HFF-Myc (cell line): Measurements from ENCODE around the gene TMCO4.

Experiments
- DNase-seq: peaks from one replicate; pipeline ENCODE4 v3.0.0-alpha.2; 2011; ENCODE audit warnings: low read depth; ENCODE audit errors: extremely low read depth
- H3K4me3 ChIP-seq: replicated peaks from 2 replicates; pipeline ENCODE4 v1.5.1; 2011; ENCODE audit warnings: low read depth, mild to moderate bottlenecking, control low read depth, low read length
- TF ChIP-seq, protein P1 (sequence below): IDR thresholded peaks from 2 replicates; pipeline ENCODE4 v1.5.1; 2012; ENCODE audit warnings: mild to moderate bottlenecking, low read depth, low read length, control low read depth; ENCODE audit errors: missing control alignments

The TMCO4 gene

DNA sequence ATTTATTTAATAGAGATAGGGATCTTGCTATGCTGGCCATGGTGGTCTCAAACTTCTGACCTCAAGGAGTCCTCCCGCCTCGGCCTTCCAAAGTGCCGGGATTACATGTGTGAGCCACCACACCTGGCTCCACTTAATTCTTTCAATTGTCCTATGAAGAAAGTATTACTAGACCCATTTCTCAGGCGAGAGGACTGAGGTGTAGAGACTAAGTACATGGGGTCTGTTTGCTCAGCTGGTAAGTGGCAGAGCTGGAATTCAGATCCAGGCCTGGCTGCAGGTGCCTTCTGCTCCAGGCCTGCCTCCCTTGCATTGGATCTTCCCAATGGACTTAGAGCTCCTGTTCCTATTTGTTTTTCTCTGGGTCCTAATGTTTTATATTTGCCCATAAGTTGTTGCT lies 79.5 kb downstream of the TMCO4 start:
- no peak overlapping the region for H3K4me3 ChIP-seq
- TF ChIP-seq, protein P1, sequence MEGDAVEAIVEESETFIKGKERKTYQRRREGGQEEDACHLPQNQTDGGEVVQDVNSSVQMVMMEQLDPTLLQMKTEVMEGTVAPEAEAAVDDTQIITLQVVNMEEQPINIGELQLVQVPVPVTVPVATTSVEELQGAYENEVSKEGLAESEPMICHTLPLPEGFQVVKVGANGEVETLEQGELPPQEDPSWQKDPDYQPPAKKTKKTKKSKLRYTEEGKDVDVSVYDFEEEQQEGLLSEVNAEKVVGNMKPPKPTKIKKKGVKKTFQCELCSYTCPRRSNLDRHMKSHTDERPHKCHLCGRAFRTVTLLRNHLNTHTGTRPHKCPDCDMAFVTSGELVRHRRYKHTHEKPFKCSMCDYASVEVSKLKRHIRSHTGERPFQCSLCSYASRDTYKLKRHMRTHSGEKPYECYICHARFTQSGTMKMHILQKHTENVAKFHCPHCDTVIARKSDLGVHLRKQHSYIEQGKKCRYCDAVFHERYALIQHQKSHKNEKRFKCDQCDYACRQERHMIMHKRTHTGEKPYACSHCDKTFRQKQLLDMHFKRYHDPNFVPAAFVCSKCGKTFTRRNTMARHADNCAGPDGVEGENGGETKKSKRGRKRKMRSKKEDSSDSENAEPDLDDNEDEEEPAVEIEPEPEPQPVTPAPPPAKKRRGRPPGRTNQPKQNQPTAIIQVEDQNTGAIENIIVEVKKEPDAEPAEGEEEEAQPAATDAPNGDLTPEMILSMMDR = no peak
- DNase-seq = no peak

DNA sequence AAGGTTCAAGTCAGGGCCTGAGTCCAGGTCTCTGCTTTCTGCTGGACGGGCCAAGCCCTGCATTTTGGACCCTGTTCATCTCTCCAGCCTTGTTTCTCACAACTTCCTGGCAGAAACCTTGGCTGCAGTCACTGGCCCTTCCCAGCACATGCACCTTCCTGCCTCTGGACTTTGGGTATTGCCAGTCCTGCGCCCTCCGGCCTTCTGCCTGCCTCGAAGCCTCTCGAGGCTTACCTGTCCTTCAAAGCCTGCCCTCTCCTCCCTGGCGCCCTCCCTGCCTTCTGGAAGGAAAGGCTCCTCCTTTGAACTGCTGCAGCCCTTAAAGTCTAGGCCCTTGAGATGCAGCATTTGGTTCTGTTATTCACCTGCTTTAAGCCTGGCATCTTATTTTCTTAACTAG lies 82.2 kb downstream of the TMCO4 start:
- no peak for DNase-seq
- TF ChIP-seq, protein P1 = no peak
- no peak overlapping the region for H3K4me3 ChIP-seq

DNA sequence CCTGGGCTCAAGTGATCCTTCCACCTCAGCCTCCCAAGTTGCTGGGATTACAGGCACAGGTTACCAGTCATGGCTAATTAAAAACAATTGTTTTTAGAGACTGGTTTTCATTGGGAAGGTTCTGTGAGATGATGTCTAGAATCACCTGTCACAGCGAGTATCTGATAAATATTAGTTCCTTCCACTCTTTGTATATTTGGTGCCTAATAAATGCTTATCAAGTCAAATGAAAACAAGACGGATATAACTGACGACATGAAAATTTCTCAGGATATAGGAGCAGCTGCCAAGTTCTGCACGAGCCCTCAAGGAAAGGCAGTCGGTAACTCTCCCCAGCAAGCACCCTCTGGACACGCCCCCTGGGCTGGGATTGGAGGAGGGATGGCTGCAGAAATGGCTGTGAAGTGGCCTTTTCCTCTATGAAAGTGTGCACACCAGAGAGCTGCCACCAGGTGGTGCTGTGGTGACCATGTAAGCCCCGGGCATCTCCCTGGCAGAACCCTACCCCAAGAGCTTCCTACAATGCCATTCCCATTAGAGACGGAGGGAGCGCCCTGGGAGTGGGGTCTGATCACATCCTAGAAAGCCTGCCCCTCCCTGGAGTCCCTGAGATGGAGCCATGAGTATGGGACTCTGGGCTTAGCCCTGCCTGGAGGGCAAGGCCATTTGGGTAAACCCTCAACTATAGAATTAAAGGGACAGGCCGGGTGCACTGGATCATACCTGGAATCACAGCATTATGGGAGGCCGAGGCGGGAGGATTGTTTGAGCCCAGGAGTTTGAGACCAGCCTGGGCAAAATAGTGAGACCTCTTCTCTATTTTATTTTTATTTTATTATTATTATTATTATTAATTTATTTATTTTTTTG lies 84.1 kb downstream of the TMCO4 start:
- TF ChIP-seq, protein P1 = peak; percentile 91
- DNase-seq = peak; percentile 94
- no peak overlapping the region for H3K4me3 ChIP-seq

DNA sequence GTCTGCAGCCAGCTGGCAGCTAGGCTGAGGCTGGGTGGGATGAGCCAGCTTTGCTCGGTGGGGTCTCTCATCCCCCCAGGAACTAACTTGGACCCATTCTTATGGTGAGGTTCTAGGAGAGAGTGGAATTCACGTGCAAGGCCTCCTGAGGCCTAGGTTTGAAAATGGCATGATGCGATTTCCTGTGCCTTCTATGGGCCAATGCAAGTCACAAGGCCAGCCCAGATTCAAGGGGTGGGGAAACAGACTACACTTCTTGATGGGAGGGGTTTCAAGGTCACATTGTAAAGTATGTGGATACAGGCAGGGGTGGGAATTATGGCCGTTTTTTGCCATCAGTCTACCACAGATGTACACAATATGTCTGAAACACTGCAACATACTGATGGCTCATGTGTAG lies 86.8 kb downstream of the TMCO4 start:
- no peak for DNase-seq
- TF ChIP-seq, protein P1 = no peak
- no peak overlapping the region for H3K4me3 ChIP-seq

DNA sequence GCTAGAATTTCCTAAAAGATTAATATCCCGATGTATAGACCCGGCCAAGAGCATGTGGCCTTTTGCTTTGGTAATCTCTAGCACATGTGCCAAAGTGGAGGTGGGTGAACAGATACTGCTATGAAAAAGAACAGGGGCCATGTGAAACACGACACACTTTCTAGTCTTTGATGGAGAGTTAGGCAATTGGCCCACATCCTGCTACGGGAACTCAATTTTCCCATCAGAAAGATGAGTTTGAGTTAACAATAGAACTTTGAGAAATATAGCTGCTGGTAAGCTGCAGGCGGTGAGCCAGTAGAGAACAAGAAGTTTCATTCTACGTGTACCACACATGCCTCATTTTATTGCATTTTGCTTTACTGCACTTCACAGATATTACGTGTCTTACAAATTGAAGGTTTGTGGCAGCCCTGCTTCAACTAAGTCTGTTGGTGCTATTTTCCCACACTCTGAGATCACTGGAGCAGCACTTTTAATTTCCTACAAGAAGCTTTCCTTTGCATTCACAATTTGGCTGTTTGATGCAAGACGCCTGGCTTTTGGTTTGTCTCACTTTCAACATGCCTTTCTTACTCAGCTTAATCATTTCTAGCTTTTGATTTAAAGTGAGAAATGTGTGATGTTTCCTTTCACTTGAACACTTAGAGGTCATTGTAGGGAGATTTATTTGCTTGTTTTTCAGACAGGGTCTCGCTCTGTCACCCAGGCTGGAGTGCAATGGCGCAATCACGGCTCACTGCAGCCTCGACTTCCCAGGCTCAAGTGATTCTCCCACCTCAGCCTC lies 88.7 kb downstream of the TMCO4 start:
- H3K4me3 ChIP-seq = no peak overlapping the region
- DNase-seq = no peak
- TF ChIP-seq, protein P1 = no peak

DNA sequence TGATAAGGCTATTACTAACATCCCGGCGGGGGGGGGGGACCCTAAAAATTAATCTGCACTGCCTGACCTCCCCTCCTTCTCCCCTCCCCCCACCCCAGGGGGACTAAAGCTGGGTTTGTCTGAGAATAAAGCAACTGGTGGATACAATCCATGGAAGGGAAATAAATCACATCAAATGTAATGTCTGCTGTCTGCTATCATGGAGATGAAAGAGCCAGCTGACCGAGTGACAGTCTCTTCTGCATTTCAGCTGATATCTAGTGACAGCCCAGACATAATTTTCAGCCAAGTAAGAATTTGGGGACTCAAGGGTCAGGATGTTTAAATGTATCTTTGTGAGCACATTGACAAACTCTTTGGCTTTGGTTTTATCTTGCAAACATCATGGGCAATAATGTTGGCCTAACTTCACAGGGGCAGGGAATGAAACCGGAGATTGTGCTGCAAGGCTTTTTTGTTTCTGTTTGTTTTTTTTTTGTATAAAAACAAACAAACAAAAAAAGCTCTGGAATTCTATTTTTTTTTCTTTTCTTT lies 90.4 kb downstream of the TMCO4 start:
- no peak overlapping the region for H3K4me3 ChIP-seq
- TF ChIP-seq, protein P1 = no peak

More for the DNA sequence above, 90.4 kb downstream of the TMCO4 start:
- DNase-seq = no peak
